ENCODE data around the gene ZDHHC14. TPM values are rescaled to one million over a fixed set of nuclear protein-coding genes. Genes with fewer than 3 reads are reported as not detected.

The ZDHHC14 gene
- total RNA-seq, 1 donor from 2014 or later: 1.8 TPM

GRCh38 chr6:157603971-157604370, 223.0 kb downstream of the ZDHHC14 start:
- TF ChIP-seq, protein P1, sequence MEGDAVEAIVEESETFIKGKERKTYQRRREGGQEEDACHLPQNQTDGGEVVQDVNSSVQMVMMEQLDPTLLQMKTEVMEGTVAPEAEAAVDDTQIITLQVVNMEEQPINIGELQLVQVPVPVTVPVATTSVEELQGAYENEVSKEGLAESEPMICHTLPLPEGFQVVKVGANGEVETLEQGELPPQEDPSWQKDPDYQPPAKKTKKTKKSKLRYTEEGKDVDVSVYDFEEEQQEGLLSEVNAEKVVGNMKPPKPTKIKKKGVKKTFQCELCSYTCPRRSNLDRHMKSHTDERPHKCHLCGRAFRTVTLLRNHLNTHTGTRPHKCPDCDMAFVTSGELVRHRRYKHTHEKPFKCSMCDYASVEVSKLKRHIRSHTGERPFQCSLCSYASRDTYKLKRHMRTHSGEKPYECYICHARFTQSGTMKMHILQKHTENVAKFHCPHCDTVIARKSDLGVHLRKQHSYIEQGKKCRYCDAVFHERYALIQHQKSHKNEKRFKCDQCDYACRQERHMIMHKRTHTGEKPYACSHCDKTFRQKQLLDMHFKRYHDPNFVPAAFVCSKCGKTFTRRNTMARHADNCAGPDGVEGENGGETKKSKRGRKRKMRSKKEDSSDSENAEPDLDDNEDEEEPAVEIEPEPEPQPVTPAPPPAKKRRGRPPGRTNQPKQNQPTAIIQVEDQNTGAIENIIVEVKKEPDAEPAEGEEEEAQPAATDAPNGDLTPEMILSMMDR (IDR thresholded peaks at IDR 0.05; ENCODE audit: insufficient read depth, low read length, severe bottlenecking): no peak
- DNase-seq (ENCODE audit: low read depth) (no peak), FAIRE-seq (no peak)
- Histone ChIP-seq H3K36me3 (ENCODE audit: control insufficient read depth, insufficient read depth, low read length) (no peaks in the 10 kb centered on the region), H3K27me3 (ENCODE audit: control insufficient read depth, insufficient read depth, low read length) (no peaks in the 10 kb centered on the region), H3K4me3 (ENCODE audit: low read depth, low read length) (no peak overlapping the region)

GRCh38 chr6:157604816-157605215, 223.8 kb downstream of the ZDHHC14 start:
- H3K4me3 ChIP-seq (ENCODE audit: low read depth, low read length): no peak overlapping the region
- no peak for DNase-seq (ENCODE audit: low read depth)
- no peak for FAIRE-seq
- TF ChIP-seq, protein P1 (IDR thresholded peaks at IDR 0.05; ENCODE audit: insufficient read depth, low read length, severe bottlenecking): no peak
- no peaks in the 10 kb centered on the region for H3K27me3 ChIP-seq (ENCODE audit: control insufficient read depth, insufficient read depth, low read length)
- H3K36me3 ChIP-seq (ENCODE audit: control insufficient read depth, insufficient read depth, low read length): no peaks in the 10 kb centered on the region

DNA sequence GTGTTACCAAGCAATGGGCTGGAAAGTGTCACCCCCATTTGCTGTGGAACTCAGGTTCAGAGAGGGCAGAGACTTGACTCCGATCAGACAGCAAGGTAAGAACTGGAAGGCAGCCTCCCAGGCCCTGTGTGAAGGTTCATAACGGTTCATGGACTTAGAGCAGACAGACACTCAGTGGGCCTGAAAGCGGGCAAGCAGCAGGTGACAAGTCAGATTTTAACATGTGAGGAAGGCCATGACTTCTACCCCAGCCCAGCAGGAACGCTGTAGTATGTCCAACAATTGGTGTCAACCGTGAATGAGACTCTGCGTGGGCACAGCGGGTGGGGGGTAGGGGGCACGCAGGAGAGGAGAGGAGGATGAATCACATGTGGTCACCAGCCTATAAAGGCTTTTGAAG, 224.5 kb downstream of the ZDHHC14 start:
- Histone ChIP-seq H3K27me3 (ENCODE audit: control insufficient read depth, insufficient read depth, low read length) (no peaks in the 10 kb centered on the region), H3K4me3 (ENCODE audit: low read depth, low read length) (no peak overlapping the region), H3K36me3 (ENCODE audit: control insufficient read depth, insufficient read depth, low read length) (no peaks in the 10 kb centered on the region)
- no peak for DNase-seq (ENCODE audit: low read depth)
- TF ChIP-seq, protein P1 (IDR thresholded peaks at IDR 0.05; ENCODE audit: insufficient read depth, low read length, severe bottlenecking): no peak
- FAIRE-seq: peak; percentile 40

- no peak overlapping the region for H3K4me3 ChIP-seq (ENCODE audit: low read depth, low read length)
- DNase-seq (ENCODE audit: low read depth): no peak
- FAIRE-seq: no peak
- no peaks in the 10 kb centered on the region for H3K27me3 ChIP-seq (ENCODE audit: control insufficient read depth, insufficient read depth, low read length)
- TF ChIP-seq, protein P1 (IDR thresholded peaks at IDR 0.05; ENCODE audit: insufficient read depth, low read length, severe bottlenecking): no peak
- H3K36me3 ChIP-seq (ENCODE audit: control insufficient read depth, insufficient read depth, low read length): no peaks in the 10 kb centered on the region
These were observed 225.5 kb downstream of the ZDHHC14 start for GRCh38 chr6:157606516-157606915.

DNA sequence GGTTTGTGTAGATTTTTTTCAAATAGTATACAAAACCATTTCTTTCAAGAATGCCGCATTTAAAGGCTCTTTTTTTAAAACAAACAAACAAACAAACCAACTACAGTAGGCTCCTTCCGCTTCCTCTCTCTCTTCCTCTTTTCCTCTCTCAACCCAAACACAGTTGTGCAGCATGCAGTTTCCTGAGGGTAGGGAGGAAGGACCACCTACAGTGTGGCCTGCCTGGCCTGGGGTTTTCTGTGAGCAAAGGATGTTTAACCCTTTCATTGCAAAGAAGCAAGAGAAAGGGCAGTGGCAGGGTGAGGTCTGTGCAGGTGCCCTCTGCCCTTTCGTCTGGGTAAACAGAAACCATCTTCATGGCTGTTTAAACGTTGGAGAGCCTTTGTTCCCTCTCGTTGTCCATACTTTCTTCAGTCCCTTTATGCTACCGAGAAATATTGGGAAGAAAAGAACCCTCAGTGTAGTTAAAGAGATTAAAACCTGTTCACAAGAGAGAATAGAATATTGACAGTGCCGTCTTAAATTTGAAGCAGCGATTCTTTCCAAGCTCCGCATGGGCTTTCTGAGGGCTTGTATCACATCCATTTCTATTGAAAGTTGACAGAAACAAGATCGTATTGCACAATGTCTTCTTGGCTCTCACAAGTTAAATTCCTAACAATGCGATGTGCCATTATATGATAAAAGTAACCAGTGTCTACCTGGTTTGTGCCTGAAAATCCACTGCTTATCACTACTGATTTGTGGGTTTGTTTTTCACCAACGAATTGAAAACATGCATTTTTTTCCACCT, 226.5 kb downstream of the ZDHHC14 start:
- FAIRE-seq: peak; percentile 47

More for the DNA sequence above, 226.5 kb downstream of the ZDHHC14 start:
- TF ChIP-seq, protein P1 (IDR thresholded peaks at IDR 0.05; ENCODE audit: insufficient read depth, low read length, severe bottlenecking): no peak
- no peak overlapping the region for H3K4me3 ChIP-seq (ENCODE audit: low read depth, low read length)
- DNase-seq (ENCODE audit: low read depth): no peak
- no peaks in the 10 kb centered on the region for H3K36me3 ChIP-seq (ENCODE audit: control insufficient read depth, insufficient read depth, low read length)
- no peaks in the 10 kb centered on the region for H3K27me3 ChIP-seq (ENCODE audit: control insufficient read depth, insufficient read depth, low read length)

All from bronchial epithelial cell (primary cell).